ENCODE measurements around the gene CENPM. TPM values are rescaled to one million over a fixed set of nuclear protein-coding genes. Genes with fewer than 3 reads are reported as not detected.

CENPM gene
- total RNA-seq, 4 donors from 2014 or later: 14.2 to 71.0 (median 17.8) TPM

- no peaks in the 10 kb centered on the region for H3K27me3 ChIP-seq
- peaks cover 0 to 55% (median 28%) of the 10 kb centered on the region in 4 donors for H3K4me1 ChIP-seq
- no peaks in the 10 kb centered on the region for H3K9me3 ChIP-seq
- H3K4me3 ChIP-seq: no peak overlapping the region
- no peaks in the 10 kb centered on the region for H3K36me3 ChIP-seq
- peak overlapping the region in 2 of 4 donors; percentile 78 to 88 for H3K27ac ChIP-seq
- TF ChIP-seq POLR2A (IDR thresholded peaks at IDR 0.05): no peak
- no peak for TF ChIP-seq CTCF (IDR thresholded peaks at IDR 0.05)
- no peak for DNase-seq
Measured at GRCh38 chr22:41936894-41937169, 10.1 kb downstream of the CENPM start.

DNA sequence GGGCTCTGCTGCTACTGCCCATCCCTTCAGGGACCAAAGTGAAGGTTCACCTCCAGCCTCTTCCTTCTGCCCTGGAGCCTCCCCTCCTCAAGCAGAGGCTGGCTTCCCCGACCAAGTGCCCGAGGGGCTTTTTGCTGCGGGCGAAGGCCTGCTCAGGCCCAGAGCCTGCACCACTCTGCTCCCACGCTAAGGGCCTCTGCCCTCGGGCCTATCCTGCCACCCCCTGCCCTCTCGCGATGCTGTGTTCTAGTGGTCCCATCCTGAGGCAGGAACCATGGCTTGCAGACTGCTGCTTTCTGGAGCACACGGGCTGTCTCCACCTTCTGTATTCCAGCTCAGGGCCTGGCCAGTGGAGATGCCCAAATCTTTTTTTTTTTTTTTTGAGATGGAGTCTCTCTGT, 11.4 kb downstream of the CENPM start:
- Histone ChIP-seq H3K27ac (peak overlapping the region in 2 of 4 donors; percentile 76 to 88), H3K27me3 (no peaks in the 10 kb centered on the region), H3K9me3 (no peaks in the 10 kb centered on the region), H3K4me1 (peaks cover 0 to 45% (median 21%) of the 10 kb centered on the region in 4 donors), H3K4me3 (no peak overlapping the region), H3K36me3 (no peaks in the 10 kb centered on the region)
- no peak for DNase-seq
- TF ChIP-seq CTCF (IDR thresholded peaks at IDR 0.05) (no peak), POLR2A (IDR thresholded peaks at IDR 0.05) (no peak)

GRCh38 chr22:41935015-41935351, 12.0 kb downstream of the CENPM start:
- Histone ChIP-seq H3K36me3 (no peaks in the 10 kb centered on the region), H3K27me3 (no peaks in the 10 kb centered on the region), H3K9me3 (no peaks in the 10 kb centered on the region), H3K4me3 (no peak overlapping the region), H3K4me1 (peaks cover 0 to 45% (median 17%) of the 10 kb centered on the region in 4 donors), H3K27ac (peak overlapping the region in 2 of 4 donors; percentile 76 to 88)
- no peak for TF ChIP-seq POLR2A (IDR thresholded peaks at IDR 0.05)
- no peak for TF ChIP-seq CTCF (IDR thresholded peaks at IDR 0.05)
- no peak for DNase-seq

DNA sequence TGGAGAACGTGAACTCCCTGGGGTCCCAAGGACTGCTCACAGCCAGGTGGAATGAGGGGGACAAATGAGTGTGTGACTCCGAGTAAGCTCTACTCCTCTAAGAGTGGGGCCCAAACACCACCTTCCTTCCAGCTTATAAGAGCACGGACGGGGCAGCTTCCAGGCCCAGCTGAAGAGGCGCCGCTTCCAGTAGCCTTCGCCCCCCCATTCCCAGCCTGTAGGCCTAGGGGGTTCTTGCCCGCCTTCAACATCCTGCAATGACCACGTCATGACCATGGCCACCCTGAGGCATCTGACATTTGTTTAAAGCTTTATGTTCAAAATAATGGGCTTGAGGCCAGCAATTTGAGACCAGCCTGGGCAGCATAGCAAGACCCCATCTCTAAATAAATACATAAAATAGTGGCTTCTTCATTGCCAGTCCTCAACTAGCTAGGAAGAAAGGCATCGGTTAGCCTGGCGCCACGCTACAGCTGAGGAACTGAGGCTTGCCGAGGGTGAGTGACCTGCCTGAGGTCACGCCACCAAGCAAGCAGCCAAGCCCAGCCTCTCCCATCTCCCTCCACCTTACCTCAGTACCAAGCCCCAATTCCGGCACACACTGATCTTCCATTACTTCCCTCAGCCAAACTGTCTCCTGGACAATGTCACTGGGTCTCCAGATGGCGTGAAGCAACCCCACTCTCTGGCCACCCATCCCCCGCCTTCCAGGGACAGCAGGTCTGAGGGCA, 12.5 kb downstream of the CENPM start:
- Histone ChIP-seq H3K36me3 (no peaks in the 10 kb centered on the region), H3K27me3 (no peaks in the 10 kb centered on the region), H3K27ac (peak overlapping the region in 2 of 4 donors; percentile 76 to 88), H3K9me3 (no peaks in the 10 kb centered on the region), H3K4me3 (no peak overlapping the region), H3K4me1 (peaks cover 0 to 45% (median 15%) of the 10 kb centered on the region in 4 donors)
- DNase-seq: peak in 1 of 3 donors; percentile 49
- TF ChIP-seq POLR2A (IDR thresholded peaks at IDR 0.05): no peak
- TF ChIP-seq CTCF (IDR thresholded peaks at IDR 0.05): no peak

DNA sequence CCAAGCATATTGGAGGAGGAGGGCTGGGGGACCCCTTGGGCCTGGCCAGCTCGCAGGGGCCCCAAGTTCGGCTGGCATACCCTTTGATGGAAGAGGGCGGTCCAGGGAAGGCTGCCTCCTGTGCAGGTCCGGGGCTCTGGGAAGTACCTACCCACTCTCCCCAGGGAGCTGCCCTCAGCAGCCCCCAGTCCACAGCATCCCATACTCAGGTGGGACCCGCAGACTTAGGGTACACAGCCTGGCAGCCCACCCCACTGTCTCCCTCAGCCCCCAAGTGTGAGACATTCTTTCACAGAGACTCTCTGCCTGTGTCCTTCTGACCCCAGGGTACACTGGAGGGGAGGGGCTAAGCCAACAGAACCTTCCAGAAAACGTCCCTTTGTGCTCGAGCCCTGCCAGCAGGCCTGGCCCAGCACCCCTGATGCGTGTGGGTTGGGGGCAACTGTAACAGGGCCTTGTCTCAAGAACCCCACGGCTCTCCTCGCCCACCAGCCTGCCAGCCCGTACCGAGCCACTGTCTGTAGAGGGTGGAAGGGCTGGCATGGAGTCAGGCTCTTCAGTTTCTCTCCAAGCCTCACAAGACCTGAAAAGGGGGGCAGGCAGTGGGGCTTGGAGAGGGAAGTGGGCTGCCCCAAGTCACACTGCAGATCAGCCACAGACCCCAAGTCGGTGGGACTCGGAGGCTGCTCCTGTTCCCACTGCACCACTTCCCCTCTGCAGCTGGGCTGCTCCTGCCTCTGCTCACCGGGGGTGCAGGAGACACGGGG, 13.4 kb downstream of the CENPM start:
- H3K4me3 ChIP-seq: no peak overlapping the region

More for the DNA sequence above, 13.4 kb downstream of the CENPM start:
- DNase-seq: peak in 2 of 3 donors; percentile 66 to 76
- Histone ChIP-seq H3K36me3 (no peaks in the 10 kb centered on the region), H3K9me3 (no peaks in the 10 kb centered on the region), H3K4me1 (peaks cover 0 to 49% (median 6%) of the 10 kb centered on the region in 4 donors), H3K27ac (peak overlapping the region in 2 of 4 donors; percentile 76 to 88), H3K27me3 (no peaks in the 10 kb centered on the region)
- TF ChIP-seq POLR2A (IDR thresholded peaks at IDR 0.05) (no peak), CTCF (IDR thresholded peaks at IDR 0.05) (no peak)
